Measurements from ENCODE around the gene NINL. TPM values are rescaled to one million over a fixed set of nuclear protein-coding genes. Genes with fewer than 3 reads are reported as not detected.

Gene NINL
- total RNA-seq, 2 donors from 2014 or later, result 20.3 to 35.6 TPM

DNA sequence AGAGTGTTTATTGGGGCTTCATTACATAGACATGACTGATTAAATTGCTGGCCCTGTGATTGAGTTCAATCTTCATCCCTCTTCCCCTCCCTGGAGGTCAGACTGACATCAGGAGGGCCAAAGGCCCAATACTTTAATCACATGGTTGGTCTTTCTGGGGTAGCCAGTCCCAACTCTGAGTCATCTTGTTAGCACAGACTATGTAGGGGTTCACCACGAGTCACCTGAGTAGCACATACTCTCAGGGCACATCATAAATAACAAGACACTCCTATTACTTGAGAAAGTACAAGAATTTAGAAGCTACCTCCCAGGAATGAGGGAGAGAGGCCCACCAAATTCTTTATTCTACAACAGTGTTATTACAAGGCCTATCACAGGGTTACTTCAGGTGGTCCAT, 166.6 kb downstream of the NINL start:
- no peak for DNase-seq (ENCODE audit: low spot score)
- Histone ChIP-seq H3K36me3 (no peaks in the 10 kb centered on the region), H3K4me3 (no peak overlapping the region), H3K9me3 (no peaks in the 10 kb centered on the region), H3K27me3 (replicated peaks; ENCODE audit: insufficient read depth) (no peaks in the 10 kb centered on the region), H3K27ac (no peak overlapping the region), H3K4me1 (ENCODE audit: control insufficient read depth in 1 of 2, low read depth in 2 of 2) (no peaks in the 10 kb centered on the region)
- no peak for ATAC-seq (ENCODE audit: insufficient number of reproducible peaks, low FRiP score, low read depth)
- TF ChIP-seq, protein P1, sequence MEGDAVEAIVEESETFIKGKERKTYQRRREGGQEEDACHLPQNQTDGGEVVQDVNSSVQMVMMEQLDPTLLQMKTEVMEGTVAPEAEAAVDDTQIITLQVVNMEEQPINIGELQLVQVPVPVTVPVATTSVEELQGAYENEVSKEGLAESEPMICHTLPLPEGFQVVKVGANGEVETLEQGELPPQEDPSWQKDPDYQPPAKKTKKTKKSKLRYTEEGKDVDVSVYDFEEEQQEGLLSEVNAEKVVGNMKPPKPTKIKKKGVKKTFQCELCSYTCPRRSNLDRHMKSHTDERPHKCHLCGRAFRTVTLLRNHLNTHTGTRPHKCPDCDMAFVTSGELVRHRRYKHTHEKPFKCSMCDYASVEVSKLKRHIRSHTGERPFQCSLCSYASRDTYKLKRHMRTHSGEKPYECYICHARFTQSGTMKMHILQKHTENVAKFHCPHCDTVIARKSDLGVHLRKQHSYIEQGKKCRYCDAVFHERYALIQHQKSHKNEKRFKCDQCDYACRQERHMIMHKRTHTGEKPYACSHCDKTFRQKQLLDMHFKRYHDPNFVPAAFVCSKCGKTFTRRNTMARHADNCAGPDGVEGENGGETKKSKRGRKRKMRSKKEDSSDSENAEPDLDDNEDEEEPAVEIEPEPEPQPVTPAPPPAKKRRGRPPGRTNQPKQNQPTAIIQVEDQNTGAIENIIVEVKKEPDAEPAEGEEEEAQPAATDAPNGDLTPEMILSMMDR (IDR thresholded peaks at IDR 0.05), result no peak

DNA sequence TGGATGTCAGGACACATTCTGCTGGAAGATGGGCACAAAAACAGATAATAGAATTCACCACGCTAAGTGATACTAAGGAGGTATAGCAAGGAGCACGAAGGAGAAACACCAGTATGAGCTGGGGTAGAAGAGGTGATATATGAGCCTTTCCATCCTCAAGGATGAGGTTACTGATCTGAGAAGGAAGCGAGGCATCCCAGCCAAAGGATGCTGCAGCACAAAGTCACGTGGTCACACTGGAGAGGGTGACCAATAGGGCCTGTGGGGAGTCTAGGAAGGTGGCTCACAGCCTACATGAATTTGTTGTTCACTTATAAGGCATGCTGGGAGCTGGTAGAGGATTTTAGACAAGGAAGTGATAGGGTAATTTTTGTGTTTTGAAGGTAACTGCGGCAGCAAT, 176.4 kb downstream of the NINL start:
- DNase-seq (ENCODE audit: low spot score) (no peak), ATAC-seq (ENCODE audit: insufficient number of reproducible peaks, low FRiP score, low read depth) (no peak)
- Histone ChIP-seq H3K27me3 (replicated peaks; ENCODE audit: insufficient read depth) (no peaks in the 10 kb centered on the region), H3K4me1 (ENCODE audit: control insufficient read depth in 1 of 2, low read depth in 2 of 2) (peaks cover 6 to 13% of the 10 kb centered on the region in 2 donors), H3K9me3 (no peaks in the 10 kb centered on the region), H3K27ac (no peak overlapping the region), H3K4me3 (no peak overlapping the region), H3K36me3 (no peaks in the 10 kb centered on the region)
- TF ChIP-seq, protein P1 (IDR thresholded peaks at IDR 0.05), result no peak

DNA sequence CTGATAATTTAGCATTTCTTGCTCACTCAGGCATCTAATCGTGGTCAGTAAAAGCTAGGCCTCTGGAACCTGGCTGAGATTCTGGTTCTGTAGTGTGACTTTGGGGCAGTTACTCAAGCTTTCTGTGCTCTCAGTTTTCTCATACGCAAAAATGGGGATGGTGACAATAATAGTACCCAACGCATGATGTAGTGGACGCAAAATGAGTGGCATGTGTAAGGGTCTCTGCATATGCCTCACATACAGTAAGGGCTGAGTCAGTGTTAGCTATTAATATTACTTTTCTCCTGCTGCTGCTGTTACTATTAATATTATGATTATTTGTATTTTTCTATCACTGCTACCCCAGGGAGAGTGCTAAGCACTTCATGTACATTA, 177.2 kb downstream of the NINL start:
- Histone ChIP-seq H3K36me3 (no peaks in the 10 kb centered on the region), H3K4me3 (peak overlapping the region; percentile 93), H3K4me1 (ENCODE audit: control insufficient read depth in 1 of 2, low read depth in 2 of 2) (peaks cover 6 to 13% of the 10 kb centered on the region in 2 donors), H3K27me3 (replicated peaks; ENCODE audit: insufficient read depth) (no peaks in the 10 kb centered on the region), H3K9me3 (peaks cover 4% of the 10 kb centered on the region), H3K27ac (no peak overlapping the region)
- TF ChIP-seq, protein P1 (IDR thresholded peaks at IDR 0.05), result no peak
- DNase-seq (ENCODE audit: low spot score) (no peak), ATAC-seq (ENCODE audit: insufficient number of reproducible peaks, low FRiP score, low read depth) (no peak)

DNA sequence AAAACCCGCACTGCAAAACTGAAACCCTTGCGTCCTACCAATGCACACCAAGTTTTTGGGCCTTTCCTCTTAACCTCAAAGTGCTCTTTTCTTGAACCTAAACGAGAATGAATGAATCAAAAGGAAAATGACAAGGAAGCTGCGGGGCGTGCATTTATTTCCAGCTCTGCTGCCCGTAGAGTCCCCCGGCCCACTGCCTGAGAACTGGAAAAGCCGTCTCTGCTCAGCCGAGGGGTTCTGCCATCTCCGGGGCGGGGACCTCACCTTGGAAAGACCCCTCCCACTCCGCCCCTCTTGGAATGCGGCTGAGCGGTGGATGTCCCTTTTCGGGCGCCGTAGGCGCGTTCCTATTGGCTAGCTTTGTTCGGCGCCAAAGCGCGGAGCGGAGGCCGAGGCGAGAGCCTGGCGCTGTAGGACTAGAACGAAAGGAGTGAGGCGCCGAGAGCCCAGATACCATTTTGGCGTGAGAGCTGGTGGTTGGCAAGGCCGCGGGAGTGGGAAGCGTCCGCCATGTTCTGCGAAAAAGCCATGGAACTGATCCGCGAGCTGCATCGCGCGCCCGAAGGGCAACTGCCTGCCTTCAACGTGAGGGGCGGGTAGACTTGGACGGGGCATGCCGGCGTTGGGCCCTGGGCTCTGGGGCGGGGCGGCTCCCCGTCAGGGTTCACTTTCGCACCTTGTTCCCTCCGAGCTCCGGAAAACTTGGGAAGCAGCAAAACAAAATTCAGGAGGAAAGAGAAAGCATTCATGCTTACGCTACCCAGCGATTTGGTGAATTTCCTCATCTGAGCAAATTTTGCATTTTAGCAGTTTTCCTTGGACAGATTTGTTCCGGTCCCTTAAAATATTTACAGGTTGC, 177.8 kb downstream of the NINL start, which contains the start of gene GINS1:
GINS1 (plus strand) TSS at position 363 of the 859 bp plus-strand sequence; CDS start at position 511, 148 bp downstream.
- TF ChIP-seq, protein P1 (IDR thresholded peaks at IDR 0.05), result no peak
- Histone ChIP-seq H3K27ac (peak within 1 kb of the TSS; percentile 6 to 56), H3K4me1 (ENCODE audit: control insufficient read depth in 1 of 2, low read depth in 2 of 2) (peaks cover 6 to 13% of the 10 kb centered on the region in 2 donors), H3K36me3 (no peaks in the 10 kb centered on the region), H3K4me3 (peak within 1 kb of the TSS; percentile 93), H3K9me3 (peaks cover 10% of the 10 kb centered on the region), H3K27me3 (replicated peaks; ENCODE audit: insufficient read depth) (no peaks in the 10 kb centered on the region)
- no peak for ATAC-seq (ENCODE audit: insufficient number of reproducible peaks, low FRiP score, low read depth)
- peak; percentile 29 for DNase-seq (ENCODE audit: low spot score)

Other genes starting within 250 kb of the NINL start
- gene ABHD12, start 194.7 kb downstream of the NINL start, total RNA-seq, result 10 to 100 TPM; 48.5 to 49.8 TPM
- gene GINS1, start 177.9 kb downstream of the NINL start, total RNA-seq, result under 1 TPM in 1 of 2 donors, not detected in 1; 0.41 TPM
- 1 to 10 TPM; 6.9 to 9.0 TPM for gene NANP, start 38.5 kb upstream of the NINL start, total RNA-seq
- 10 to 100 TPM; 16.1 to 19.5 TPM for gene ZNF337, start 111.3 kb upstream of the NINL start, total RNA-seq

Data from thoracic aorta (tissue), 2 donors.